ENCODE results near the gene C4orf50. TPM values are rescaled to one million over a fixed set of nuclear protein-coding genes. Genes with fewer than 3 reads are reported as not detected.

Gene C4orf50
- total RNA-seq, 4 donors from 2014 or later = under 0.01 to 0.16 (median under 0.01) TPM

GRCh38 chr4:6017800-6018199 is 431 bp downstream of the C4orf50 start:
- TF ChIP-seq CTCF (IDR thresholded peaks at IDR 0.05; ENCODE audit: low read depth) = no peak

GRCh38 chr4:6017030-6017429 is 1.2 kb downstream of the C4orf50 start:
- TF ChIP-seq CTCF (IDR thresholded peaks at IDR 0.05; ENCODE audit: low read depth) = no peak

GRCh38 chr4:6013564-6013963 is 4.7 kb downstream of the C4orf50 start:
- TF ChIP-seq CTCF (IDR thresholded peaks at IDR 0.05; ENCODE audit: low read depth) = no peak

- TF ChIP-seq CTCF (IDR thresholded peaks at IDR 0.05; ENCODE audit: low read depth) = no peak
These were observed 6.0 kb downstream of the C4orf50 start for GRCh38 chr4:6012200-6012599.

- no peak for TF ChIP-seq CTCF (IDR thresholded peaks at IDR 0.05; ENCODE audit: low read depth)
These were observed 6.5 kb downstream of the C4orf50 start for GRCh38 chr4:6011686-6012085.

- no peak for TF ChIP-seq CTCF (IDR thresholded peaks at IDR 0.05; ENCODE audit: low read depth)
These were observed 7.0 kb downstream of the C4orf50 start for GRCh38 chr4:6011271-6011671.

- no peak for TF ChIP-seq CTCF (IDR thresholded peaks at IDR 0.05; ENCODE audit: low read depth)
These were observed 7.4 kb downstream of the C4orf50 start for GRCh38 chr4:6010789-6011188.

Measured in subcutaneous adipose tissue (tissue), 4 donors.